Measurements from ENCODE around the gene PTGIR. TPM values are rescaled to one million over a fixed set of nuclear protein-coding genes. Genes with fewer than 3 reads are reported as not detected.

PTGIR gene
- polyA plus RNA-seq, 2 of the 4 experiments (the other 2 are of a cell fraction), result 0.06 TPM; not detected in 1

DNA sequence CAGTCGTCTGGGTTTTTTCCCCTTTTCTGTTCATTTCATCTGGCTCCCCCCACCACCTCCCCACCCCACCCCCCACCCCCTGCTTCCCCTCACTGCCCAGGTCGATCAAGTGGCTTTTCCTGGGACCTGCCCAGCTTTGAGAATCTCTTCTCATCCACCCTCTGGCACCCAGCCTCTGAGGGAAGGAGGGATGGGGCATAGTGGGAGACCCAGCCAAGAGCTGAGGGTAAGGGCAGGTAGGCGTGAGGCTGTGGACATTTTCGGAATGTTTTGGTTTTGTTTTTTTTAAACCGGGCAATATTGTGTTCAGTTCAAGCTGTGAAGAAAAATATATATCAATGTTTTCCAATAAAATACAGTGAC is 14.5 kb downstream of the PTGIR start:
- Histone ChIP-seq H3K4me3 (no peak overlapping the region), H3K27ac (no peak overlapping the region), H3K4me2 (no peak overlapping the region), H3K4me1 (no peaks in the 10 kb centered on the region), H3K9me3 (no peaks in the 10 kb centered on the region)
- ChIA-PET POLR2A (interaction anchor here (0.9 to 3.4 kb wide), 2 partner anchors 10 to 51 kb away, joined by 3 to 13 read pairs; partner anchors contain the start of genes CALM3 and DACT3), CTCF (interaction anchor here (1.3 to 34.1 kb wide), 8 partner anchors 3 to 143 kb away, joined by 3 to 737 read pairs (median 56); partner anchors contain the start of genes CALM3, DACT3, GNG8 and PTGIR)
- TF ChIP-seq ESRRA (IDR thresholded peaks at IDR 0.05; ENCODE audit: borderline replicate concordance, low read length) (no peak), RARB (CRISPR knock-in tag; IDR thresholded peaks at IDR 0.05) (no peak), POLR2AphosphoS2 (conservative IDR thresholded peaks at IDR 0.05; ENCODE audit: low read length) (no peak), EHF (CRISPR knock-in tag; IDR thresholded peaks at IDR 0.05) (no peak), KDM5A (IDR thresholded peaks at IDR 0.05) (no peak), EP300 (IDR thresholded peaks at IDR 0.05) (no peak), HEYL (CRISPR knock-in tag; IDR thresholded peaks at IDR 0.05) (no peak), BHLHE40 (IDR thresholded peaks at IDR 0.05; ENCODE audit: low read depth, low read length) (no peak), SREBF2 (IDR thresholded peaks at IDR 0.05) (no peak), ZC3H11A (IDR thresholded peaks at IDR 0.05) (no peak), MYC (IDR thresholded peaks at IDR 0.05; ENCODE audit: borderline replicate concordance, low read length) (no peak)
- DNase-seq (ENCODE audit: low read depth in 1 of 2, low spot score in 1 of 2), result no peak
- WGBS (ENCODE audit: missing lambda C conversion rate), result 70% methylated on average over 4 of the region's 5 CpGs
- no peak for FAIRE-seq
- no peak for ATAC-seq

- POLR2A ChIA-PET, result interaction anchor here (3.4 kb wide), 1 partner anchor 9 kb away, joined by 13 read pairs; the partner anchor contains the start of gene CALM3
- H3K4me3 ChIP-seq, result no peak overlapping the region
Measured at GRCh38 chr19:46609511-46610412, 15.1 kb downstream of the PTGIR start.

GRCh38 chr19:46608581-46609345 is 16.1 kb downstream of the PTGIR start:
- H3K9me3 ChIP-seq, result no peaks in the 10 kb centered on the region
- ChIA-PET CTCF (interaction anchor here (1.1 to 34.1 kb wide), 7 partner anchors 8 to 122 kb away, joined by 3 to 737 read pairs (median 4); partner anchors contain the start of genes DACT3, GNG8 and PTGIR), POLR2A (no interaction called here)
- peaks cover 6% of the 10 kb centered on the region for H3K4me1 ChIP-seq
- DNase-seq (ENCODE audit: low read depth in 1 of 2, low spot score in 1 of 2) (no peak), FAIRE-seq (no peak), ATAC-seq (no peak)
- H3K4me3 ChIP-seq, result no peak overlapping the region
- no peak overlapping the region for H3K4me2 ChIP-seq
- no peak overlapping the region for H3K27ac ChIP-seq
- TF ChIP-seq PHF8 (IDR thresholded peaks at IDR 0.05; ENCODE audit: borderline replicate concordance, low read depth) (no peak), HEYL (CRISPR knock-in tag; IDR thresholded peaks at IDR 0.05) (no peak), EHMT2 (IDR thresholded peaks at IDR 0.05; ENCODE audit: low read depth) (no peak), SREBF2 (IDR thresholded peaks at IDR 0.05) (no peak), TP53 (CRISPR knock-in tag; IDR thresholded peaks at IDR 0.05) (no peak), MAZ (IDR thresholded peaks at IDR 0.05; ENCODE audit: borderline replicate concordance, low read depth, low read length) (no peak), CBX2 (IDR thresholded peaks at IDR 0.05; ENCODE audit: borderline replicate concordance, low read depth) (no peak), ZNF302 (CRISPR knock-in tag; IDR thresholded peaks at IDR 0.05) (no peak), TFCP2L1 (CRISPR knock-in tag; IDR thresholded peaks at IDR 0.05) (no peak), NPAS2 (CRISPR knock-in tag; IDR thresholded peaks at IDR 0.05; ENCODE audit: borderline replicate concordance) (no peak)
- TF ChIP-seq, protein P1, sequence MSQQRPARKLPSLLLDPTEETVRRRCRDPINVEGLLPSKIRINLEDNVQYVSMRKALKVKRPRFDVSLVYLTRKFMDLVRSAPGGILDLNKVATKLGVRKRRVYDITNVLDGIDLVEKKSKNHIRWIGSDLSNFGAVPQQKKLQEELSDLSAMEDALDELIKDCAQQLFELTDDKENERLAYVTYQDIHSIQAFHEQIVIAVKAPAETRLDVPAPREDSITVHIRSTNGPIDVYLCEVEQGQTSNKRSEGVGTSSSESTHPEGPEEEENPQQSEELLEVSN (IDR thresholded peaks at IDR 0.05; ENCODE audit: borderline replicate concordance, low read depth), result no peak
- WGBS (ENCODE audit: missing lambda C conversion rate), result 90% methylated on average over 27 of the region's 27 CpGs

More at GRCh38 chr19:46609511-46610412, 15.1 kb downstream of the PTGIR start:
- Histone ChIP-seq H3K9me3 (no peaks in the 10 kb centered on the region), H3K4me2 (no peak overlapping the region), H3K27ac (no peak overlapping the region), H3K4me1 (no peaks in the 10 kb centered on the region; the same call in 2 of the 3 replicates)
- TF ChIP-seq POLR2AphosphoS2 (conservative IDR thresholded peaks at IDR 0.05; ENCODE audit: low read length) (no peak), ZNF302 (CRISPR knock-in tag; IDR thresholded peaks at IDR 0.05) (no peak), CHD4 (IDR thresholded peaks at IDR 0.05; ENCODE audit: borderline replicate concordance) (no peak), SREBF2 (IDR thresholded peaks at IDR 0.05) (no peak), KDM1A (IDR thresholded peaks at IDR 0.05; ENCODE audit: low read depth) (no peak)
- no peak for ATAC-seq
- no peak for DNase-seq (ENCODE audit: low read depth in 1 of 2, low spot score in 1 of 2)
- no peak for FAIRE-seq
- 91% methylated on average over 30 of the region's 30 CpGs for WGBS (ENCODE audit: missing lambda C conversion rate)
- CTCF ChIA-PET, result interaction anchor here (0.6 to 34.1 kb wide), 9 partner anchors 3 to 144 kb away, joined by 3 to 737 read pairs (median 11); partner anchors contain the start of genes CALM3, DACT3, GNG8 and PTGIR

Measured in A549 (cell line).